SJCRH30 (cell line): ENCODE results near the gene ZNF280D. TPM values are rescaled to one million over a fixed set of nuclear protein-coding genes. Genes with fewer than 3 reads are reported as not detected.

Experiments
- DNase-seq, 2 experiments: peaks; one replicate each; pipeline ENCODE4 v3.0.0-alpha.2; 2015 to 2020
- H3K27ac ChIP-seq: fragments of 250-450 bp; sonication (Bioruptor Pico); 2 replicates; pipeline ENCODE4 v1.5.1; 2020; ENCODE audit warnings: mild to moderate bottlenecking, moderate library complexity
- H3K27me3 ChIP-seq: fragments of 250-450 bp; sonication (Bioruptor Pico); 2 replicates; pipeline ENCODE4 v1.5.1; 2020; ENCODE audit warnings: mild to moderate bottlenecking, moderate library complexity
- H3K36me3 ChIP-seq: fragments of 250-450 bp; sonication (Bioruptor Pico); 2 replicates; pipeline ENCODE4 v1.5.1; 2020; ENCODE audit warnings: mild to moderate bottlenecking, moderate library complexity
- H3K4me1 ChIP-seq: fragments of 250-450 bp; sonication (Bioruptor Pico); 2 replicates; pipeline ENCODE4 v1.5.1; 2020; ENCODE audit warnings: mild to moderate bottlenecking, moderate library complexity
- H3K4me3 ChIP-seq: fragments of 250-450 bp; sonication (Bioruptor Pico); 2 replicates; pipeline ENCODE4 v1.5.1; 2020; ENCODE audit warnings: mild to moderate bottlenecking, moderate library complexity
- H3K9me3 ChIP-seq: fragments of 250-450 bp; sonication (Bioruptor Pico); replicated peaks from 2 replicates; pipeline ENCODE4 v1.5.1; 2020; ENCODE audit warnings: mild to moderate bottlenecking, moderate library complexity
- total RNA-seq: library from RNA; depleted of rRNA; stranded (reverse); fragments of >200 nt; shearing (Covaris generic); gene quantifications from 2 replicates; pipeline ENCODE4 v1.2.3, GENCODE V29; 2014

Gene ZNF280D
- total RNA-seq, 1 experiment from 2014 or later, result 15.9 TPM

DNA sequence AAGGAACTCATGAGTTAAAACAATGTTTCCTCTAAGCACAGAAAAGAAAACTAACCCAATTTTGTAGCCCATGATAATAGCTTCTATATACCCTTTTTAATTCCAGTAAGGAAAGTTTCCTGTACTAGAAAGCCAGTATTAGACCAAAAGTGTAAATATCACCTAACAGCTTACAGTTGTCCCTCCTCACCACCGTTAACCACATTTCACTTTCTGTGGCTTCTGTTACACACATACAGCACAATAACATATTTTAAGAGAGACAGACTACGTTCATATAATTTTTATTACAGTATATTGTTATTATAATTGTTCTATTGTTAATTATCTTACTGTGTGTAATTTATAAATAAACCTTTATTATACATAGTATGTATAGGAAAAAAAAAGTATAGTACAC is 74.1 kb downstream of the ZNF280D start:
- H3K4me3 ChIP-seq, result no peak overlapping the region
- no peaks in the 10 kb centered on the region for H3K27me3 ChIP-seq
- H3K27ac ChIP-seq, result no peak overlapping the region
- no peaks in the 10 kb centered on the region for H3K9me3 ChIP-seq
- no peaks in the 10 kb centered on the region for H3K4me1 ChIP-seq
- peaks cover 3% of the 10 kb centered on the region; the same call in 1 of the 2 replicates for H3K36me3 ChIP-seq
- no peak for DNase-seq

DNA sequence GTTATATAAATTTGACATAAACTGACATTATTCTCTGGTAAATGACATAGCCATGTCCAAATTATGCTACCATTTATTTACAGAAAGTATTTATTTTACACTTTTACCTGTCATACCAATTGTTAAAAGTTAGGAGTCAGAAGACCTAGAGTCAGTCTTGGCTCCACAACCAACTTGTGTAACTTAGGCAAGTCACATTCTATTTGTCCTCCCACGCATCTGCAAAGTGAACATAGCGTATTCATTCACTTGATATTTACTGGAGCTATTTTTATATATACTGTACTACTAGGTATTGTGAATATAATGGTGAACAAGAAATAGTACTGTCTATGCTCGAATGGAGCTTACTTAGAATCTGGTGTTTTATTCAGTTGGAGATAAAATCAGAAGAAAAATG is 78.7 kb downstream of the ZNF280D start:
- no peaks in the 10 kb centered on the region for H3K9me3 ChIP-seq
- H3K27me3 ChIP-seq, result no peaks in the 10 kb centered on the region; the same call in 1 of the 2 replicates
- DNase-seq, result no peak
- no peak overlapping the region for H3K27ac ChIP-seq
- no peak overlapping the region for H3K4me3 ChIP-seq
- no peaks in the 10 kb centered on the region for H3K4me1 ChIP-seq
- H3K36me3 ChIP-seq, result peaks cover 3% of the 10 kb centered on the region; the same call in 1 of the 2 replicates

DNA sequence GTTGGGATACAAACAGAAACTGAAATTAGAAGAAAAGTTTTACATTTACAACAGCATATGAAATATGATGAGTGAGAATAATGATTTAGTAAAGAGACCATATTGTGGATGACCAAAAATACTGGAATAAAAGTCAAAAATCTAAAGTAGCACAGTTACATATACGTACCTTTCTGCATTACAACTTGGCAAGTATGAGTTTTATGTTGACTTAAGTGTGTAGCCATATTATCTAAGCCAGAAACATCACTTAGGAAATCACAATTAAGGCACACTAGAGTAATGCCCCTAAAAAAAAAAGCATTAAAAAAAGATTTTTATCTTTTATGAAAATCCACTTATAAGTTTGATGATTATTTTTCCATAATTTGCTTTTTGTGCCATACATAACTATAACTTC is 79.1 kb downstream of the ZNF280D start:
- Histone ChIP-seq H3K4me1 (no peaks in the 10 kb centered on the region), H3K27me3 (no peaks in the 10 kb centered on the region; the same call in 1 of the 2 replicates)

DNA sequence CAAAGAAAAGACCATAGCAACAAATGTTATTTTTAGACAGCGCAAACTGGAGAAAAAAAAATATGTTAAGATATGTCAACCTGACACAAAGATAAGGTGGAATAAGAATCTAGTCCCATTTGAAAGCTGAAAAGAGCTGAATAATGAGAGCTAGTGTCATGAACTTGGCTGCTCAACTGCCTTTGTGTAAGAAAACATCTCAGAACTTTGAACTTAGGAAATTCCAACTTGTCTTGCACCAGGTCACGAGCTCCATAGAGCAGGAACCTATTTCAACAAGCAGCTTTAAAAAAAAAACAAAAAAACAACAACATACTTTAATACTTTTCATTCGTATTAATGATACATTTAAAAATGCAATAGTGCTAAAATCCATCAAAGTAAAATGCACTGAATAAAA is 79.5 kb downstream of the ZNF280D start:
- Histone ChIP-seq H3K4me1 (no peaks in the 10 kb centered on the region), H3K27ac (no peak overlapping the region), H3K4me3 (no peak overlapping the region), H3K9me3 (no peaks in the 10 kb centered on the region), H3K36me3 (peaks cover 3% of the 10 kb centered on the region; the same call in 1 of the 2 replicates), H3K27me3 (no peaks in the 10 kb centered on the region; the same call in 1 of the 2 replicates)
- no peak for DNase-seq

More for the DNA sequence above, 79.1 kb downstream of the ZNF280D start:
- no peak overlapping the region for H3K4me3 ChIP-seq
- DNase-seq, result no peak
- H3K27ac ChIP-seq, result no peak overlapping the region
- peaks cover 3% of the 10 kb centered on the region; the same call in 1 of the 2 replicates for H3K36me3 ChIP-seq
- H3K9me3 ChIP-seq, result no peaks in the 10 kb centered on the region

DNA sequence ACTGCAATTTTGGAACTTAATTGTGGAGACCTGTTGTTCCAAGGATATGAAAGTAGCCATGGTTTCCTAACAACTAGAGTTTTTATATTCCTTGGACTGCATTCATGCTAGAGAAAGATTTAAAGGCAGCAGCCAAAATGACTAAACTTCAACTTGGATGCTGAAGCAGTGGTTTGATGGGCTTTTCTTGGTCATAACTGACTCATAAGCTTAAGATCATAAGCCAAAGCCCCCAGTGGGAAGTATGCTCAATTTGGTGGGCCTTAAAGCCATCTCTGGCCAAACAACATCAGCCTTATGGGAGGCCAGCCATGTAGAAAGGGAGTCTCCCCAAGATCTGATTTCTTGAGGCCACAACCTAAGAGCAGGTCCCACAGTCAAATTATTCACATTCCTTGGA is 80.2 kb downstream of the ZNF280D start:
- no peak overlapping the region for H3K4me3 ChIP-seq
- no peaks in the 10 kb centered on the region; the same call in 1 of the 2 replicates for H3K36me3 ChIP-seq
- no peaks in the 10 kb centered on the region; the same call in 1 of the 2 replicates for H3K27me3 ChIP-seq
- no peak overlapping the region for H3K27ac ChIP-seq
- H3K9me3 ChIP-seq, result no peaks in the 10 kb centered on the region
- H3K4me1 ChIP-seq, result no peaks in the 10 kb centered on the region
- DNase-seq, result no peak

DNA sequence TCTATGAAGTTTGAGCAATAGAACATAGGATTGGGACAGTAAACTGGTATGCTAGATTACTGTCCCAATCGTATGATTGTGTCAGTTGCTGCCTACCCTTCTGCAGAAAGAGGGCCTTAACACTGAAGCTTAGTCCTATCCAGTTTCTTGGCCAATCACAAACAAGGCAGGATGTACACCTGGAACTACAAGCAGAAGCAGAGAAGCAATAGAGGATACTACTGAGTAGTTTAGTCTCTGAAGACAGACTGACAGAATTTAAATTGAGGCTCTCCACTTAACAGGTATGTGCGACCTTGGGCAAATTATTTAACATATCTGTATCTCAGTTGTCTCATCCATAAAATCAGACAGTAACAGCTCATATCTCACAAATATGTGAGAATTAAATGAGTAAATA is 85.0 kb downstream of the ZNF280D start:
- Histone ChIP-seq H3K4me1 (no peaks in the 10 kb centered on the region), H3K27ac (no peak overlapping the region), H3K4me3 (no peak overlapping the region), H3K9me3 (no peaks in the 10 kb centered on the region), H3K27me3 (no peaks in the 10 kb centered on the region; the same call in 1 of the 2 replicates), H3K36me3 (no peaks in the 10 kb centered on the region)
- DNase-seq, result no peak

DNA sequence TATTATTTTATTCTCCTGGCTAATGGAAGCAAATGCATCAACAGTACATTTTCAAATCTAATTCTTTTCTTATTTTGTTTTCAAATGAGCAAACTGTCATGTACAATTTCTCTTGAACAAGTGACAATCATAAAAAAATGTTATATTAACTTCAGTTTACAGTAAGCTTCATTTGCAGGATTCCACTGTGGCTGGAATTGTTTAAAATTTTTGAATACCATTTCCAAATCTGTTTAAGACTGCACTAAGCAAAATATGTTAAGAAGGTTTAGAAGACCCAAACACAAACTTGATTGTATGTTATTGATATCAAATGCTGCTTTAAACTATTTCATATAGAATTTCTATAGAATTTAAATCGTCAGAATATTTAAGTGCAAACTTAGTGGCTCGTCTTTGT is 92.8 kb downstream of the ZNF280D start:
- Histone ChIP-seq H3K4me3 (no peak overlapping the region), H3K4me1 (no peaks in the 10 kb centered on the region), H3K36me3 (no peaks in the 10 kb centered on the region), H3K27ac (no peak overlapping the region), H3K27me3 (peaks cover 6% of the 10 kb centered on the region; the same call in 1 of the 2 replicates), H3K9me3 (no peaks in the 10 kb centered on the region)
- no peak for DNase-seq

DNA sequence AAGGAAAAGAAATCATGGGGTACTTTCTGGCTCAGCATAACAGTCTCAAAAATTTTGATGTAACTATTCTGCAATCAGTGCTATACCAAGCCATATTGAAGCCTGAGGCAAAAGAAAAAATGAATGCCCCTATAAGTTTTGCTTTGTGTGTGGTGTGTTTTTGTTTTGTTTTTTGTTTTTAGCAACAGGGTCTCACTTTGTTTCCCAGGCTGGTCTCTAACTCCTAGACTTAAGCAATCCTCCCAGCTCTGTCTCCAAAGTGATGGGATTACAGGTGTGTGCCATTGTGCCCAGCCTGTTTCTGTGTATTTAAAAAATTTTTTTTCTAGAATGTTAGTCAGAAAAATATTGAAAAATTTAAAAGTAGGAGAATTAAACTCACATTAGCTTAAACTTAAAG is 93.2 kb downstream of the ZNF280D start:
- Histone ChIP-seq H3K36me3 (no peaks in the 10 kb centered on the region), H3K9me3 (no peaks in the 10 kb centered on the region), H3K4me3 (no peak overlapping the region), H3K27ac (no peak overlapping the region), H3K27me3 (peaks cover 6% of the 10 kb centered on the region; the same call in 1 of the 2 replicates), H3K4me1 (no peaks in the 10 kb centered on the region)
- DNase-seq, result no peak

DNA sequence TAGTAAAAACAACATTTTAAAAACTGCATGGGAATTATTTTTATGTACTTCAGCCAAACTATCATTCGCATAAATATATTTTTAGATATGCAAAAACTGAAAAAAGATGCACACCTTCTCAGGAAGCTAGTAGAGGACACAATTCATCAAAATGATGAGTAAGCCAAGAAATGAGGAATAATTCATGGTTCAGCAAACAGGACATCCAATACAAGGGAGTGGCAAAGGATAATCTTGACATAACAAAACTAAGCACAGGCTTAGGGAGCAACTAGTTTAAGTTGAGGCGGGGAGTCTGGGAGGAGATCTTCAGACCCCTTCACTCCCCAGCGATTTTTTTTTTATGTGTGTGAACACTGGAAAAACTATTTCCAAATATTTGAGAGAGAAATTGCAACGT is 93.7 kb downstream of the ZNF280D start:
- Histone ChIP-seq H3K4me1 (no peaks in the 10 kb centered on the region), H3K4me3 (no peak overlapping the region), H3K27ac (no peak overlapping the region), H3K36me3 (no peaks in the 10 kb centered on the region), H3K27me3 (peaks cover 6% of the 10 kb centered on the region; the same call in 1 of the 2 replicates), H3K9me3 (no peaks in the 10 kb centered on the region)
- no peak for DNase-seq

DNA sequence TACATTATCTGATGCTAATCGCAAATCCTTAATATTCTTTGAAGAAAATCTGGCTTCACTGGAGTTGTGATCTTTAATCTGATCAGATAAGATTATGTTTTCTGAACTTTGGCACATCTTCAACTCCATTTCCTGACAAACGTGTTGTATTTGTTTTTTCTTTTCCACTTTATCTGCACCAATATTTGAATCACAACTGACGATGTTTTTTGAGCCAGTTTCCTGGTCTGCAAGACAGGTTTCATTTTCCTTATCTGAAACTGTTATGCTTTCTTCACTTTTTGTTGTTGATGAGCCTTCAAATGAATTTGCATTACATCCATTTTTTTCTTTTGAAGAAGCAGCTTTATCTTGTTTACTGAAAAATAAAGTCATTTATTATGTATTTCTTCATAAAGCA is 101.5 kb downstream of the ZNF280D start:
- no peaks in the 10 kb centered on the region for H3K27me3 ChIP-seq
- DNase-seq, result no peak
- no peak overlapping the region for H3K27ac ChIP-seq
- H3K9me3 ChIP-seq, result no peaks in the 10 kb centered on the region
- no peaks in the 10 kb centered on the region for H3K4me1 ChIP-seq
- no peaks in the 10 kb centered on the region for H3K36me3 ChIP-seq
- no peak overlapping the region for H3K4me3 ChIP-seq

DNA sequence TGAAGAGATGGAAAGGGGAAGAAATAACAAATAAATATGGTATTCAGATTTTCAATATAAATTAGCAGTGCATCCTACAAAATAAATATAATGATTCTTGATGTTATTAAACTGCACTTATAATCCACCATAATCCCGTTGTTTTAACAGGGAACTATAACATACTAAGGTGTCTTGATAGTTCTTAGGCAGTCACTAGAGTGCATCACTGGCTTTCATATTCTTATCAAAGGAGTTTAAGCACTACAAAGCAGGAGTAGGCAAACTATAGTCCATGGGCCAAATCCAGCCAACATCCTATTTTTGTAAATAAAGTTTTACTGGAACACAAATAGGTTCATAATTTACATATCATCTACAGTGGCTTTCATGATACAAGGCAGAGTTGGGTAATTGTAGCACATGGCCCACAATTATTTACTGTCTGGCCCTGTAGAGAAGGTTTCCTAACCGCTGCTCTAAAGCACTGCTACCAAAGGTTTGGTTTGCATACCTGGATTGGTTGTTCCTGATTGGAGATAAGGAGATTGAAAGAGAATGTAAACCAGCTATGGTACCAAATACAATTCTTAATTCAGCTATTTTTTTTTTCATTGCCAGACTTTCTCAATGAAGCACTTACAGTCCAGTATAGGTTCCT is 104.3 kb downstream of the ZNF280D start:
- Histone ChIP-seq H3K36me3 (no peaks in the 10 kb centered on the region), H3K4me3 (no peak overlapping the region), H3K4me1 (no peaks in the 10 kb centered on the region), H3K27me3 (no peaks in the 10 kb centered on the region), H3K9me3 (no peaks in the 10 kb centered on the region), H3K27ac (no peak overlapping the region)
- no peak for DNase-seq

DNA sequence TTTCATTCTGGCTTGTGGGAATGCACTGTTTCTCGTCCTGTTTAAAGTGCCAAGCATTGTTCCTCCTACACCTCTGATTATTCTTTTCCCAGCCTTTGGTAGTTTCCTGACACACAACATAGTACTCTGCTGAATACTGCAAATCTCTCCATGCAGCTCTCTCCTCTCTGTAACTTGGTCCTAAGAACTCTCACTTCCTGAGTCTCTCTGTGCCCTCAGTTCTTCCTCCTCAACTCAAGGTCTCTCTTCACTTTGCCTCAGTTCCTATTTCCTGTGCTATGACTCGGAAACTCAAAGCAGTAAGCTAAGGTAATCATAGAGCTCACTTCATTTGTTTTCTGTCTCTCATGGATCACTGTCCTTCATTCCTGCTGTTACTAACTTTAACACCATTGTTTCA is 113.4 kb downstream of the ZNF280D start:
- DNase-seq, result no peak
- Histone ChIP-seq H3K4me3 (no peak overlapping the region), H3K36me3 (no peaks in the 10 kb centered on the region), H3K4me1 (no peaks in the 10 kb centered on the region), H3K9me3 (no peaks in the 10 kb centered on the region), H3K27me3 (no peaks in the 10 kb centered on the region), H3K27ac (no peak overlapping the region)

DNA sequence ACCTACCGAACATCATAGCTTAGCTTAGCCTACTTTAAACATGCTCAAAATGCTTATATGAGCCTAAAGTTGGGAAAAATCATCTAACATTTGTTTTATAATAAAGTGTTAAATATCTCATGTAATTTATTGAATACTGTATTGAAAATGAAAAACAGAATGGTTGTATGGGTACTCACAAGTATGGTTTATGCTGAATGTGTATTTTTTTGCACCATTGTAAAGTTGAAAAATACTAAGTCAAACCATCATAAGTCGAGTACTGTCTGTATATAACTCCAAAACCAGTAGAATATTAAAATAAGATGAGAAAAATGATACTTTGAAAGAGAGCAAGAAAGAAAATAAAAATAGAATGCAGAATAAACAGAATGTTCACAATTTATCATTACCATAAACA is 115.7 kb downstream of the ZNF280D start:
- Histone ChIP-seq H3K36me3 (no peaks in the 10 kb centered on the region), H3K4me3 (no peak overlapping the region), H3K27ac (no peak overlapping the region), H3K27me3 (no peaks in the 10 kb centered on the region), H3K9me3 (no peaks in the 10 kb centered on the region), H3K4me1 (no peaks in the 10 kb centered on the region)
- no peak for DNase-seq

DNA sequence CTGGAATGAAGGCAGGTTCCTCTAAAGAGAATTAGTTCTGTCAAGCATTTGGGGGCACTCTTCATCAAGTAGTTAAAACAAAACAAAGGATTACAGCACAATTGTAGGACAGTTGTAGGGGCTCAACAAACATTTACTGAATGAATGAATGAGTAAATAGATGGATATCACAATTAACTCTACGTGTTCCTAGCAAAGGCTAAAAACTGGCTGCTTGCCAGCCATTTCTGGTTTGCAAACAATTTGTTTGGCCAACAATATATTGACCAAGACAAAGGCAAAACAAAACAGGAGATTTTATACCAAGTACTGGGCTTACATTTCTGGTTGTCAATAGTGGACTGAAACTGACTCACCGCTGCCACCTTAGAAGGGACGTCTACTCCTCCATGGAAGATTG is 116.8 kb downstream of the ZNF280D start:
- no peak overlapping the region for H3K4me3 ChIP-seq
- no peak for DNase-seq
- H3K9me3 ChIP-seq, result no peaks in the 10 kb centered on the region
- H3K36me3 ChIP-seq, result no peaks in the 10 kb centered on the region
- H3K27me3 ChIP-seq, result no peaks in the 10 kb centered on the region
- H3K4me1 ChIP-seq, result no peaks in the 10 kb centered on the region
- no peak overlapping the region for H3K27ac ChIP-seq

DNA sequence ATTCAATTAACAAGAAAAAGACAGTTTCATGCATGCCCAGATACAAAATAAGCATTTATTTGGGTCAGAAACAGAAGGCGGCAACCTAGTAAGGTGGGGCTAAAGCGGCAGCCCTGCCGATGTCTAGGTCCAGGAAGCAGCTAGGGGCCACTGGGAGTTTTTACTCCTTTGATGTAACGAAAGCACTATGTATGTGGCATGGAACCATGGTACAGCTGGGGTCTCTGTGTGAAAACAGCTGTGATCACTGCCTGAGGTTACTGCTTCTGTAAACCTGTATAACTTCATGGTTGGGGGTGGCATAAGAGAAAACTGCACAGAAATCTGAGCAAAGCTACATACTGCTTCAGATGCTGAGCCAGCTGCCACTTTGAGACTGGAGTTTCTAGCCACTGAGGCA is 119.5 kb downstream of the ZNF280D start:
- Histone ChIP-seq H3K4me3 (no peak overlapping the region), H3K27ac (no peak overlapping the region), H3K9me3 (no peaks in the 10 kb centered on the region), H3K27me3 (no peaks in the 10 kb centered on the region), H3K4me1 (no peaks in the 10 kb centered on the region), H3K36me3 (no peaks in the 10 kb centered on the region)
- peak in 1 of 2 experiments; percentile 20 for DNase-seq

DNA sequence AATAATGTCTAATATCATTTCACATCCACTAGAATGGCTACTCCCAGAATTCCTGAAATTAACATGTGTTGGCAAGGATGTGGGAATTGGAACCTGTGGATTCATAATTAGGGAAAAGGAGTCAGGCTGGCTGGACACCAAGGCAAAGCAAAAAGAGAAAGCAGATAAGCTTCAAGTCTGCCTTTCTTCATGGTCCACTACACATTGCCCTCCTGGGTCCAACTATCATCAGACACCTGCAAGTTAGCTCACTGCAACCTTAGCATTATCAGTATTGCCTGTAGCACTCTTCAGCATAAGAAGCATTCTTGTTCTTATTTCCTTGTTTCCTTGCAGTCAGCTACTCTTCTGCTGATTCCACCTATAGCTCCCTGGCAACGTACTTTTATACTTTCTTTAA is 124.3 kb downstream of the ZNF280D start:
- Histone ChIP-seq H3K4me1 (0 out of 2 replicates have a peak, but pooled peaks cover 4% of the 10 kb centered on the region), H3K27me3 (no peaks in the 10 kb centered on the region), H3K9me3 (no peaks in the 10 kb centered on the region), H3K27ac (no peak overlapping the region), H3K4me3 (no peak overlapping the region), H3K36me3 (no peaks in the 10 kb centered on the region)
- no peak for DNase-seq
